Calu3 (cell line): Measurements from ENCODE around the gene PSAPL1. TPM values are rescaled to one million over a fixed set of nuclear protein-coding genes. Genes with fewer than 3 reads are reported as not detected.
A peak's percentile ranks its signal among the peaks of the same experiment; 100 is the strongest.

Experiments
- BruUV-seq: library from RNA; stranded (reverse); fragments of 400-500 nt; replicated peaks from 2 replicates; lab custom pipeline; 2021; lab: Mats Ljungman, UMichigan
- CTCF ChIA-PET: fragments of 300-600 bp; sonication (Branson Sonifier 250); formaldehyde crosslinking; loops from one replicate; lab custom pipeline; 2022; ENCODE audit warnings: antibody characterized with exemption; lab: Charles Lee
- DNase-seq: peaks from one replicate; pipeline ENCODE4 v3.0.0; 2022
- H3K27ac Mint-ChIP-seq: one replicate; pipeline ENCODE4 v1.8.0; 2022; ENCODE audit warnings: mixed read lengths; ENCODE audit not compliant: unreplicated experiment
- H3K27me3 Mint-ChIP-seq: one replicate; pipeline ENCODE4 v1.8.0; 2022; ENCODE audit warnings: mixed read lengths; ENCODE audit not compliant: unreplicated experiment
- H3K36me3 Mint-ChIP-seq: one replicate; pipeline ENCODE4 v1.8.0; 2022; ENCODE audit warnings: mild to moderate bottlenecking, moderate library complexity, mixed read lengths; ENCODE audit not compliant: insufficient read depth, unreplicated experiment
- H3K4me1 Mint-ChIP-seq: one replicate; pipeline ENCODE4 v1.8.0; 2022; ENCODE audit warnings: mild to moderate bottlenecking, low read depth, mixed read lengths; ENCODE audit not compliant: unreplicated experiment
- H3K4me3 Mint-ChIP-seq: one replicate; pipeline ENCODE4 v1.8.0; 2022; ENCODE audit warnings: mild to moderate bottlenecking, low read depth, moderate library complexity, mixed read lengths; ENCODE audit not compliant: unreplicated experiment
- H3K9me3 Mint-ChIP-seq: one replicate; pipeline ENCODE4 v1.8.0; 2022; ENCODE audit warnings: low read depth, mixed read lengths; ENCODE audit not compliant: unreplicated experiment
- intact Hi-C: fragments of 100-400 bp; cut with micrococcal nuclease; formaldehyde crosslinking; loops from one replicate; pipeline ENCODE4 v1.10.0; 2022; ENCODE audit not compliant: unreplicated experiment
- total RNA-seq: library from RNA; stranded (reverse); gene quantifications from 2 replicates; pipeline ENCODE4 v1.2.3, GENCODE V29; 2022
- TF ChIP-seq, protein P1 (sequence below): fragments of 200-600 bp; IDR thresholded peaks from one replicate; pipeline ENCODE4 v1.8.0; 2022; ENCODE audit warnings: antibody characterized with exemption; ENCODE audit not compliant: unreplicated experiment

The PSAPL1 gene
- total RNA-seq, 1 experiment from 2014 or later, result not detected

- DNase-seq, result peak; percentile 50
- TF ChIP-seq, protein P1, sequence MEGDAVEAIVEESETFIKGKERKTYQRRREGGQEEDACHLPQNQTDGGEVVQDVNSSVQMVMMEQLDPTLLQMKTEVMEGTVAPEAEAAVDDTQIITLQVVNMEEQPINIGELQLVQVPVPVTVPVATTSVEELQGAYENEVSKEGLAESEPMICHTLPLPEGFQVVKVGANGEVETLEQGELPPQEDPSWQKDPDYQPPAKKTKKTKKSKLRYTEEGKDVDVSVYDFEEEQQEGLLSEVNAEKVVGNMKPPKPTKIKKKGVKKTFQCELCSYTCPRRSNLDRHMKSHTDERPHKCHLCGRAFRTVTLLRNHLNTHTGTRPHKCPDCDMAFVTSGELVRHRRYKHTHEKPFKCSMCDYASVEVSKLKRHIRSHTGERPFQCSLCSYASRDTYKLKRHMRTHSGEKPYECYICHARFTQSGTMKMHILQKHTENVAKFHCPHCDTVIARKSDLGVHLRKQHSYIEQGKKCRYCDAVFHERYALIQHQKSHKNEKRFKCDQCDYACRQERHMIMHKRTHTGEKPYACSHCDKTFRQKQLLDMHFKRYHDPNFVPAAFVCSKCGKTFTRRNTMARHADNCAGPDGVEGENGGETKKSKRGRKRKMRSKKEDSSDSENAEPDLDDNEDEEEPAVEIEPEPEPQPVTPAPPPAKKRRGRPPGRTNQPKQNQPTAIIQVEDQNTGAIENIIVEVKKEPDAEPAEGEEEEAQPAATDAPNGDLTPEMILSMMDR, result no peak
- peaks cover 8% of the 10 kb centered on the region for H3K4me1 Mint-ChIP-seq
- intact Hi-C loops, result no loop called here
- H3K27ac Mint-ChIP-seq, result no peak overlapping the region
- peaks cover 9% of the 10 kb centered on the region for H3K36me3 Mint-ChIP-seq
- H3K27me3 Mint-ChIP-seq, result peaks cover 58% of the 10 kb centered on the region
- no TSS peak for BruUV-seq
- peaks cover 8% of the 10 kb centered on the region for H3K9me3 Mint-ChIP-seq
- H3K4me3 Mint-ChIP-seq, result no peak overlapping the region
- CTCF ChIA-PET, result no interaction called here
These were observed 36.7 kb downstream of the PSAPL1 start for GRCh38 chr4:7398104-7398423.

DNA sequence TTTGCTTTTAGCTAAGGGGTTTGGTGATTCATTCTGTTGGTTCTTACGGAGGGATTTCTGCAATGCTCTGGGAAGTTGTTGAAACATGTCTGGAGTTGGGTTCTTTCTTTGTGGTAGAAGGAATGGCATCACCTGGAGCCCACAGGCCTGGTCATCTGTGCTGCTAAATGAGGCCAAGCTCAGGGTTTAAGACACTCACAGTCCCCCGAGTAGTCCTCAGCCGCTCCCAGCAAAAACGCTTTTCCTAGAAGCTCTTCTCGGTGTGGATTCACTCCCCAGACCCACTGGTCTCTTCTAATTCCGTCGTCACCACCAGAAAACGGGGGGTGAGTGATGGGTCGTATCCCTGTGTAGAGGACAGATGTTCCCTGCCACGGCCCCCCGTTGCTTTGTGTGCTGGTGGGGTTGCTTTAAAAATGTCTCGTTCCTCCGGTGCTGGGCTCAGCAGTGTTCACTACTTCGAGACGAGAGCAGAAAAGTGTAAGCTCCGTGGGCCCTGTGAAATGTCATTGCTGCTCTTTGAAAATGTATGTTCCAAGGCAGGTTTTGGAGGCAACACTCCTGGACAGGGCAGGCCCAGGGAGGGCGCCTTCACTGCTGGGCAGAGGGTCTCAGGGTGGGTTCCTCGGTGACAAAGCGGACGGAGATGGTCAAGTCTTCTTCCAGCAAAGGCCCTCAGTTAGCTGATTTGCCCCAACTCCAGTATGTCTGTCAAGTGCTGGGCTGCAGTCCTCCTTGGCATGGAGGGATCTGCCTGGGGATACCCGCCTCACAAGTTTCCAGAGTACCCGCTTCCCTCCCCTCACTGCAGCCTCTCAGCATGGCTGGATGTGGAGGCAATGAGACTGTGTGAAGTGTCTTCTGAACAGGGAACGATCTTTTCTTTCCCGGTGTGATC, 37.3 kb downstream of the PSAPL1 start:
- intact Hi-C loops, result no loop called here
- H3K27me3 Mint-ChIP-seq, result peaks cover 64% of the 10 kb centered on the region
- peaks cover 8% of the 10 kb centered on the region for H3K9me3 Mint-ChIP-seq
- no peak overlapping the region for H3K4me3 Mint-ChIP-seq
- CTCF ChIA-PET, result no interaction called here
- no peak for DNase-seq
- BruUV-seq, result no TSS peak
- TF ChIP-seq, protein P1, result no peak
- H3K36me3 Mint-ChIP-seq, result peaks cover 4% of the 10 kb centered on the region
- no peak overlapping the region for H3K27ac Mint-ChIP-seq
- peaks cover 2% of the 10 kb centered on the region for H3K4me1 Mint-ChIP-seq

- H3K27ac Mint-ChIP-seq, result no peak overlapping the region
- H3K9me3 Mint-ChIP-seq, result peaks cover 8% of the 10 kb centered on the region
- H3K36me3 Mint-ChIP-seq, result peaks cover 4% of the 10 kb centered on the region
- DNase-seq, result no peak
- intact Hi-C loops, result no loop called here
- CTCF ChIA-PET, result no interaction called here
- no peak overlapping the region for H3K4me3 Mint-ChIP-seq
- TF ChIP-seq, protein P1, result no peak
- BruUV-seq, result no TSS peak
- H3K4me1 Mint-ChIP-seq, result no peaks in the 10 kb centered on the region
- peaks cover 72% of the 10 kb centered on the region for H3K27me3 Mint-ChIP-seq
These were observed 38.4 kb downstream of the PSAPL1 start for GRCh38 chr4:7396186-7396910.

GRCh38 chr4:7395645-7396044, 39.1 kb downstream of the PSAPL1 start:
- Mint-ChIP-seq H3K4me3 (no peak overlapping the region), H3K27me3 (peaks cover 72% of the 10 kb centered on the region), H3K27ac (no peak overlapping the region), H3K4me1 (no peaks in the 10 kb centered on the region), H3K36me3 (peaks cover 4% of the 10 kb centered on the region), H3K9me3 (peaks cover 2% of the 10 kb centered on the region)
- no TSS peak for BruUV-seq
- intact Hi-C loops, result no loop called here
- TF ChIP-seq, protein P1, result no peak
- no peak for DNase-seq
- CTCF ChIA-PET, result no interaction called here
